DND-41 (cell line): ENCODE results near the gene NMNAT2.

Experiments
- ATAC-seq: fragments of 200-7000 bp; cut with Tn5 transposase; 3 replicates; pipeline ENCODE4 v1.9.1; 2021; ENCODE audit warnings: low read depth; ENCODE audit not compliant: insufficient read depth
- DNase-seq: peaks from one replicate; pipeline ENCODE4 v3.0.0-alpha.2; 2020
- H2AFZ ChIP-seq: 2 replicates; pipeline ENCODE4 v1.6.0; 2012; ENCODE audit warnings: low read depth, low read length
- H3K27ac ChIP-seq: 2 replicates; pipeline ENCODE4 v1.5.1; 2012; ENCODE audit warnings: low read length, inconsistent platforms
- H3K27me3 ChIP-seq: fragments of 200-600 bp; sonication (generic); 2 replicates; pipeline ENCODE4 v1.6.0; 2012; ENCODE audit warnings: low read length, mild to moderate bottlenecking, inconsistent platforms; ENCODE audit not compliant: insufficient read depth, poor library complexity
- H3K36me3 ChIP-seq: 2 replicates; pipeline ENCODE4 v1.5.1; 2012; ENCODE audit warnings: low read length, inconsistent platforms; ENCODE audit not compliant: insufficient read depth
- H3K4me1 ChIP-seq: 2 replicates; pipeline ENCODE4 v1.5.1; 2012; ENCODE audit warnings: mild to moderate bottlenecking, low read length; ENCODE audit not compliant: insufficient read depth
- H3K4me2 ChIP-seq: 2 replicates; pipeline ENCODE4 v1.6.0; 2012; ENCODE audit warnings: mild to moderate bottlenecking, moderate library complexity, low read length, inconsistent platforms; ENCODE audit not compliant: insufficient read depth
- H3K4me3 ChIP-seq, 2 experiments: fragments of 200-600 bp in 1 of 2; shearing (Covaris generic) in 1 of 2; 2 replicates each; pipeline ENCODE4 v1.5.1; 2012 to 2016; ENCODE audit warnings: inconsistent platforms in 2 of 2, low read length in 2 of 2, mild to moderate bottlenecking in 2 of 2, low read depth in 1 of 2, moderate library complexity in 1 of 2
- H3K79me2 ChIP-seq: 2 replicates; pipeline ENCODE4 v1.6.0; 2012; ENCODE audit warnings: low read length, inconsistent platforms; ENCODE audit not compliant: insufficient read depth
- H3K9ac ChIP-seq: 2 replicates; pipeline ENCODE4 v1.6.0; 2012; ENCODE audit warnings: low read depth, mild to moderate bottlenecking, inconsistent platforms, low read length, moderate library complexity
- H3K9me3 ChIP-seq: 2 replicates; pipeline ENCODE4 v1.5.1; 2012; ENCODE audit warnings: low read length, moderate library complexity, mild to moderate bottlenecking, inconsistent platforms; ENCODE audit not compliant: insufficient read depth, severe bottlenecking
- H4K20me1 ChIP-seq: 2 replicates; pipeline ENCODE4 v1.6.0; 2012; ENCODE audit warnings: low read length; ENCODE audit not compliant: insufficient read depth
- EZH2 ChIP-seq: IDR thresholded peaks from 3 replicates; pipeline ENCODE4 v1.6.1; 2012; ENCODE audit warnings: borderline replicate concordance, low read depth, mild to moderate bottlenecking, moderate library complexity, low read length, inconsistent platforms; ENCODE audit not compliant: severe bottlenecking
- TF ChIP-seq, protein P1 (sequence below): IDR thresholded peaks from 2 replicates; pipeline ENCODE4 v1.5.1; 2012; ENCODE audit warnings: borderline replicate concordance, low read length, moderate library complexity, mild to moderate bottlenecking; ENCODE audit not compliant: poor library complexity, severe bottlenecking; ENCODE audit errors: extremely low read depth

The NMNAT2 gene

DNA sequence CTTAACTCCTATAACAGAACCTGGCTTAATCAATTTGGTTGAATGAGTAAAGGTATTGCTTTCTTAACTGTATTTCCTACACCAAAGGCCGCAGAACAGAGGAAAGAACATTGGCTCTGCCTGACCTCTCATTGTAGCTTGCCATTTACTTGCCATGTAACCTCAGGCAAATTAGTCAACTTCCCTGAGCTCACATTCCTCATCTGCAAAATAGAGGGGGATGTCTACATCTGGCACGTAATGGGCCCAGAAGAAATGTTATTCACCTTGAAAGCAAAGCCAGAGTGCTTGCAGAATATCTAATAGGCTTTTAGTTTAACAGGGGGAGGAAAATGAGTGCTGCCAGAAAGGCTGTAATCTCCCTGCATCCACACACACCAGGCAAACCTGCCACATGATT is 187.8 kb downstream of the NMNAT2 start:
- no peak overlapping the region for H3K27ac ChIP-seq
- TF ChIP-seq EZH2, result no peak
- TF ChIP-seq, protein P1, sequence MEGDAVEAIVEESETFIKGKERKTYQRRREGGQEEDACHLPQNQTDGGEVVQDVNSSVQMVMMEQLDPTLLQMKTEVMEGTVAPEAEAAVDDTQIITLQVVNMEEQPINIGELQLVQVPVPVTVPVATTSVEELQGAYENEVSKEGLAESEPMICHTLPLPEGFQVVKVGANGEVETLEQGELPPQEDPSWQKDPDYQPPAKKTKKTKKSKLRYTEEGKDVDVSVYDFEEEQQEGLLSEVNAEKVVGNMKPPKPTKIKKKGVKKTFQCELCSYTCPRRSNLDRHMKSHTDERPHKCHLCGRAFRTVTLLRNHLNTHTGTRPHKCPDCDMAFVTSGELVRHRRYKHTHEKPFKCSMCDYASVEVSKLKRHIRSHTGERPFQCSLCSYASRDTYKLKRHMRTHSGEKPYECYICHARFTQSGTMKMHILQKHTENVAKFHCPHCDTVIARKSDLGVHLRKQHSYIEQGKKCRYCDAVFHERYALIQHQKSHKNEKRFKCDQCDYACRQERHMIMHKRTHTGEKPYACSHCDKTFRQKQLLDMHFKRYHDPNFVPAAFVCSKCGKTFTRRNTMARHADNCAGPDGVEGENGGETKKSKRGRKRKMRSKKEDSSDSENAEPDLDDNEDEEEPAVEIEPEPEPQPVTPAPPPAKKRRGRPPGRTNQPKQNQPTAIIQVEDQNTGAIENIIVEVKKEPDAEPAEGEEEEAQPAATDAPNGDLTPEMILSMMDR, result no peak

DNA sequence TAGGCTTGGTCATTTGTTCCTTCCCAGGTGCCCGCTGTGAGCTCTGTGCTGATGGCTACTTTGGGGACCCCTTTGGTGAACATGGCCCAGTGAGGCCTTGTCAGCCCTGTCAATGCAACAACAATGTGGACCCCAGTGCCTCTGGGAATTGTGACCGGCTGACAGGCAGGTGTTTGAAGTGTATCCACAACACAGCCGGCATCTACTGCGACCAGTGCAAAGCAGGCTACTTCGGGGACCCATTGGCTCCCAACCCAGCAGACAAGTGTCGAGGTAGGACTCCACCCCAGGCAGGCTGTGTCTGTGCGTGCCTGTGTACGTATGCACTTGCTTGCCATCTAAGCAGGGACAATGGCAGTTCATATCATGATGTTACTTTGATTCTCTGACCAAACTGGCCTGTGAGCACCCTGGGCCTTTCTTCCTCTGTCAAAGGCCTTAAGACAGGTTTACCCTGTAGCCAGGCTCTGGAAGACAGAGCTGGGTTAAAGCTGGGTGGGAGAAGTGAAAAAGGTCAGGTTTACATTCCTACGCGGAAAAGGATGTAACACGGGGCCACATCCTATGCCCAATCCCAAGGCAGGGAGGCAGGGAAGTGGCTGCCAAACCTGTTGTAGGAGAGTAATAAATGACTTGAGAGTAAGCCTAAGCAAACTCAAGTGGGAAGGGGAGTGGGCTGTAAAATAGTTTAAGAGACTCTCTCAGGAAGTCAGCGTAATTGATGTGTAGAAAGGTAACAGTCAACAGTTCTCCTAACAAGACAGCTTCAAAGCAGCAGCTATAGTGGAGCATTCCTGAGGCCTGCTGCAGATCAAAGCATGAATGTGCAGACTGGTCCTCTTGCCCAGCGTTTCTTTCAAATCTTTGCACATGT is 189.6 kb downstream of the NMNAT2 start:
- Histone ChIP-seq H3K4me1 (no peaks in the 10 kb centered on the region), H3K4me2 (no peak overlapping the region), H3K36me3 (no peaks in the 10 kb centered on the region), H3K9me3 (no peaks in the 10 kb centered on the region), H2AFZ (no peak overlapping the region), H3K27ac (no peak overlapping the region), H3K27me3 (peaks cover 13% of the 10 kb centered on the region), H3K4me3 (no peak overlapping the region), H4K20me1 (no peaks in the 10 kb centered on the region), H3K79me2 (no peaks in the 10 kb centered on the region), H3K9ac (no peak overlapping the region)
- no peak for DNase-seq
- TF ChIP-seq, protein P1, result no peak
- no peak for TF ChIP-seq EZH2
- ATAC-seq, result no peak

More for the DNA sequence above, 187.8 kb downstream of the NMNAT2 start:
- Histone ChIP-seq H3K4me2 (no peak overlapping the region), H3K9me3 (no peaks in the 10 kb centered on the region), H3K4me1 (no peaks in the 10 kb centered on the region), H3K27me3 (peaks cover 4% of the 10 kb centered on the region), H3K9ac (no peak overlapping the region), H4K20me1 (no peaks in the 10 kb centered on the region), H3K36me3 (no peaks in the 10 kb centered on the region), H2AFZ (no peak overlapping the region), H3K79me2 (no peaks in the 10 kb centered on the region), H3K4me3 (no peak overlapping the region)
- no peak for ATAC-seq
- no peak for DNase-seq

DNA sequence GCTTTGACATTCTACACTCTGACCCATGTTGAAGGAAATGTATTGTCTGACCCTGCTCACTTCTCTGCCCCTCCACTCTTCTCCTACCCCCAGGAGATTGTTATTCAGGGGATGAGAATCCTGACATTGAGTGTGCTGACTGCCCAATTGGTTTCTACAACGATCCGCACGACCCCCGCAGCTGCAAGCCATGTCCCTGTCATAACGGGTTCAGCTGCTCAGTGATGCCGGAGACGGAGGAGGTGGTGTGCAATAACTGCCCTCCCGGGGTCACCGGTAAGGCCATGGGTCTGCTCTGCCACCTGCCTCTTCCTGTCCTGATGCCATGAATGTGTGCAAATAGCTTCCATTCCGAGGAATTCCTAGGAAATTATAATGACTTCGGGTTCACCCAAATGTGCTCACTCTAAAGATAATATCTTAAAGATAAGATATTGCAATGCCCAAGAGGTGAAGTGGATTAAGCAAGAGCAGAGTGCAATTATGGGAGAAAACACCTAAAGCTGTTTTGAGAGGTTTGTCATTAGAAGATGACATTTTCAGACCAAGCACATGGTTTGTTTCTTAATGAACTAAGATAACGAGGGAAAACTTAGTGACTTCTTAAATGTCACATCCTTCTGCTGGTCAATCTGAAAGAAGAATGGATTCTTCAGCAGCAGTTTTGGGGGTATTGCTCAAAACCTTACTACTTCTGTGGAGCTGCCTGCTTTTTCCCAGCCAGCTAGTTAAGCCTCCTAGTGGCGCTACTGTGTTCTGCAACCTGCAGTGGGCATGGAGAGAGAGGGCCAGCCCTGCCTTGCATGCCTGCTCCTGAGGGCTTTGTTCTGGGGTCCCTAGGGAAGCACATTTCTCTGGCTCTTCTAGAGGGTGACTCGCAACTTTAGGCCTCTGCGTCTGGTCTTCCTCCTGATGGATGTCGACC is 190.5 kb downstream of the NMNAT2 start:
- no peaks in the 10 kb centered on the region for H4K20me1 ChIP-seq
- no peak overlapping the region for H3K4me3 ChIP-seq
- no peaks in the 10 kb centered on the region for H3K79me2 ChIP-seq
- H3K27ac ChIP-seq, result no peak overlapping the region
- H3K4me1 ChIP-seq, result no peaks in the 10 kb centered on the region
- H3K27me3 ChIP-seq, result peaks cover 19% of the 10 kb centered on the region
- DNase-seq, result peak; percentile 57
- no peak overlapping the region for H3K9ac ChIP-seq
- no peaks in the 10 kb centered on the region for H3K36me3 ChIP-seq
- TF ChIP-seq, protein P1, result peak; percentile 85
- TF ChIP-seq EZH2, result no peak
- no peaks in the 10 kb centered on the region for H3K9me3 ChIP-seq
- H2AFZ ChIP-seq, result no peak overlapping the region
- ATAC-seq, result peak; percentile 87
- H3K4me2 ChIP-seq, result no peak overlapping the region
